GM12874 (cell line): ENCODE measurements around the gene UBE2L3.

ENCODE experiments used
- CTCF ChIP-seq: IDR thresholded peaks from 2 replicates; pipeline ENCODE4 v1.5.1; 2011; ENCODE audit warnings: low read depth, mild to moderate bottlenecking, control low read depth, low read length, moderate library complexity; ENCODE audit not compliant: insufficient read depth

Gene UBE2L3

GRCh38 chr22:21622919-21623647, 55.6 kb downstream of the UBE2L3 start:
- no peak for TF ChIP-seq CTCF

DNA sequence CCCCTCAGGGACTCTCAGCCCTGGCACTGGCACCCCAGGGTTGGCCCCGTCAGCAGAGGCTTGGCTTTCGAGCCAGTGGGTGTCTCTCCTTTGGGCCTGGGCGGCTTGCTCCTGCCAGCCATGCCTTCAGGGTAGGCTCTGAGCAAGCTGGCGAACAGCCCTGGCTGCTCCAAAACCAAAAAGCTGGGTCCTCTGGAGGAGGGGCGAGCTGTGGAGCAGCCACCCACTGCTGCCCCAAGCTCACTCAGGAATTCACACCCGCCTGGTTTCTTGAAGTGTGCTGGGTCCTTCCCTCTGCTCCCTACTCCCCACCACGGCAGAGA, 56.1 kb downstream of the UBE2L3 start:
- TF ChIP-seq CTCF = no peak

GRCh38 chr22:21624120-21624879, 56.8 kb downstream of the UBE2L3 start:
- TF ChIP-seq CTCF = peak; percentile 65

- no peak for TF ChIP-seq CTCF
Measured at GRCh38 chr22:21624880-21625791, 57.6 kb downstream of the UBE2L3 start.

DNA sequence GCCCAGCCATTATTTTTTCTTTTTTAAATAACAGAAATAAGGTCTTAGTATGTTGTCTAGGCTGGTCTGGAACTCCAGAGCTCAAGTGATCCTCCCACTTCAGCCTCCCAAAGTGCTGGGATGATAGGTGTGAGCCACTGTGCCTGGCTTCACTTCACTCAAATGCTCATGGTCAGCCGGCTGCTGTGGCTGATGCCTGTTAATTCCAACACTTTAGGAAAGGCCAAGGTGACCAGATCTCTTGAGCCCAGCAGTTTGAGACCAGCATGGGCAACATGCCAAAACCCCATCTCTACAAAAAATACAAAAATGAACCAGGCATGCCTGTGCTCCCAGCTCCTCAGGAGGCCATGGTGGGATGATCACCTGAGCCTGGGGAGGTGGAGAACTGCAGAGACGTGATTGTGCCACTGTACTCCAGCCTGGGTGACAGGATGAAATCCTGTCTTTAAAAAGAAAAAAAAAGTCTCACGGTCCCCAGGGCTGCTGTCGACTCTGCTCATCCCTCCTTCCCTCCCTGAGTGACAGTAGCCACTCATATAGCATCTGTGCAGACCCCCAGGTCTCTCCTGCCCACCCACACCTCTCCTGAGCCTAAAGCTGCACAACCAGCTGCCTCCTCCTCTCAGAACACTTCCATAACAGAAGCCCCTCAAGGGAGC, 58.7 kb downstream of the UBE2L3 start:
- TF ChIP-seq CTCF = no peak

DNA sequence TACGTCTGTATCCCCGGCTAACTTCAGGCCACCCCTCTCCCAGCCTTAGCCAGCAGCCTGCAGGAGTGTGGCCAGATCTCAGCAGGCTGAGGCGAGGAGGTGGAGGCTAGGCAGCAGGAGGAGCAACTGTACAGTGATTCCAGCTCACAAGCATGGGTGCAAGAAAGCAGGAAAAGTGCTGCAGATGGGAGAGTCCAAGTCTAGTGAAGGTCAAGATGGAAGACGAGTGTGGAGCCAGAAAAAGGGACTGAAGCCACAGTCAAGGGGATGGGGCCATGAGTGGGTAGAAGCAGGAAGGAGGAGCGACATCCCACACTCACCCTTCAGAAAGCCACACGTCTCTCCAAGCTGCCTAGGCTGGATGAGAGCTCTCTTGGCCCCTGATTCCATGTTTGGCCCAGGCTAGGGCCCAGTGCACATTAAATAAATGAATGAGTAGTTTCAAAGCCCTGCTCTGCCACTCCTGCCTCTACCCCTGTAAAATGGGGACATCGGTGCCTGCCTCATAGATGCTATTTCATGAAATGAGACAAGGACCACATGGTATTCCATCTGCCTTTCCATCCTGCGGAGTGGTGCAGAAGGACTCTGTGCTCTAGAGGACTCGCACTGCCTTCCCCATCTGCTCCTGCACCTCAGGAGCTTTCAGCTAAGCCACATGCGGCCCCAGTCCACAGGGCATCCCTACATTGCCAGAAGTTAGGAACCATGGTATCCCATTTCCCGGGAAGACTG, 59.4 kb downstream of the UBE2L3 start:
- no peak for TF ChIP-seq CTCF
